Pons (tissue), 1 donor: ENCODE results near the gene SDHA.

Source experiments
- DNase-seq: peaks from one replicate; pipeline ENCODE4 v3.0.0-alpha.2; 2016; ENCODE audit warnings: low spot score

Gene SDHA

DNA sequence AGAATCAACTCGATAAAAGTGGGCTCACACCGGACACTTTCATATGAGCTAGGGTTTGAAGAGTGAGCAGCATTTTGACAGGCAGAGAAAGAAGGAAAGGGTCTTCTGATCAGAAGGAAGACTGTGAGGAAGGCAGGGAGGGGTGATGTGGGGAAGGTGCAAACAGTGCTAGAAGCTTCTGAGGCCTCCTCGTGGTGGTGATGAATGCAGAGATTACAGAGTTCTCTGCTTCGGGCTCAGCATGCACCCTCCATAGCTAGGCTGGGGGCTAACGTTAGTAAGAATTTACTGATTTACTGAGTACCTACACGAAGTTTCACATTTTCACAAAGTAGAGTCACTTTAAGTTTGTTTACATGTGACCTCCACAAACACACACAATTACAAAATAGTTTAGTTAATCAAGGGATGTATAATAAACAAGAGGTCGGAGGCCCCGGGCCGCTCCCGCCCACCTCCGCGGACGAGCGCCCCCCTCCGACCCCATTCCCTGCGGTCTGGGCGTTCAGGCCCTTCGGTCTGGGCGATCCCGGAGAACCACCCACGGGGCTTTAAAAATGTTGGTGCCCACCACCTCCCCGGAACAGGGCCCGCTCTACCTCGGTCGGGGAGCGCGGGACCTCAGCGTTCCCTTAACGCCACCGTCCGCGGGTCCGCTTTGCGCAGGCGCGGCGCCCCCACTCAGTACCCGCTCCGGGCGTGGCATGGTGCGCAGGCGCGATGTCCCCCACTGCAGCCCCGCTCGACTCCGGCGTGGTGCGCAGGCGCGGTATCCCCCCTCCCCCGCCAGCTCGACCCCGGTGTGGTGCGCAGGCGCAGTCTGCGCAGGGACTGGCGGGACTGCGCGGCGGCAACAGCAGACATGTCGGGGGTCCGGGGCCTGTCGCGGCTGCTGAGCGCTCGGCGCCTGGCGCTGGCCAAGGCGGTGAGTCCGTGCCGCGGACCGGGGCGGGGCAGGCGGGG lies at the start of gene SDHA, which contains the start of gene CCDC127:
Gene SDHA, plus strand, starts transcription at position 827 of the 963 bp plus-strand sequence. Its CDS starts 36 bp downstream, at position 863.
Gene CCDC127, minus strand, starts transcription at position 660 of the 963 bp plus-strand sequence. CDS start 1,304 bp downstream, outside the sequence.
- DNase-seq = peak; percentile 86

- no peak for DNase-seq
Observed at GRCh38 chr5:169071-169727, 48.9 kb upstream of the SDHA start.

DNA sequence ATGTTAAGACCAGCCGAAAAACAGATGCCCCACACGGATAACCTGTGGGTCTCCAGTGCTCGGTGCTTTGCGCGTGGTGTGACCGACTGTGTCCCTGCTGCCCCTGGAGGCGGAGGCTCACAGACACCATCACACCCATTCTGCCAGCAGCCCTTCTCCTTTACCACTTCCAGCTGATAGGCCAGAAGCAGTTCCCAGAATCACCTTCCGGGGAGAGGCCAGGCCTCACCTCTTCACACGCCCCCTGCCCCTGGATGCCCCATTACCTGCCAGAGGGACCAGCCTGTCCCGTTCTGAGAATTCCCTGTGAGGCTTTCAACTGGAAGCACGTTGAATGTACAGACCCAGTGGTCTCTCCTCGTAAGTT lies 48.4 kb upstream of the SDHA start:
- no peak for DNase-seq

GRCh38 chr5:170971-171800 lies 46.9 kb upstream of the SDHA start:
- DNase-seq = no peak

GRCh38 chr5:171801-172331 lies 46.3 kb upstream of the SDHA start:
- DNase-seq = no peak

- DNase-seq = no peak
Observed at GRCh38 chr5:172421-172820, 45.7 kb upstream of the SDHA start.

DNA sequence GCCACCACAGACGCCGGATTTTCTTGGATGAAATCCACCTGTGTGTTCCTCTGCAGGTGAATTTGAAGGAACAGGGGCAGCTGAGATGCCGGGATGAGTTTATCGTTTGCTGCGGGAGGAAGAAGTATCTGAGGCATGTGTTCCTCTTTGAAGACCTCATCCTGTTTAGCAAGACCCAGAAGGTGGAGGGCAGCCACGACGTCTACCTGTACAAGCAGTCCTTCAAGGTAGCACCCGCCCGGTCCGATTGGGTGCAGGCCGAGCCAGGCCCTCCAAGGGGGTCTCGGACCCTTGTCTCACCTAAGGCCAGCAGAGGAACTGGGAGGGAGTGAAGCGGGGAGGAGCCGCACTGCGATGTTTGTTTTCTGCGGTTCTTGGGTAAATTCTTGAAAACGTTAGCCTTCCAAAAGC lies 45.3 kb upstream of the SDHA start:
- no peak for DNase-seq

GRCh38 chr5:173392-174290 lies 44.5 kb upstream of the SDHA start:
- DNase-seq = no peak

DNA sequence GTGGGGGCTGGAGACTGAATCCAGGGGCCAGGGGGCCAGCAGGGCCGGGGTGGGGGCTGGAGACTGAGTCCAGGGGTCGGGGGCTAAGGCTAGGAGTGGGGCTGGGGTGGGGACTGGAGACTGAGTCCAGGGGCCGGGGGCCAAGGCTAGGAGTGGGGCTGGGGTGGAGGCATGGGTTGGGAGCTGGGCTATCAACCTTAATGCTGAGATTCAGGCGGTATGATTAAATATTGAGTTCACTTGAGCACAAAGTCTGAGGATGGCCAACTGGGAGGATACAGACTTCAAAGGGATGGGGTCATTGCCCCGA lies 43.9 kb upstream of the SDHA start:
- DNase-seq = no peak

DNA sequence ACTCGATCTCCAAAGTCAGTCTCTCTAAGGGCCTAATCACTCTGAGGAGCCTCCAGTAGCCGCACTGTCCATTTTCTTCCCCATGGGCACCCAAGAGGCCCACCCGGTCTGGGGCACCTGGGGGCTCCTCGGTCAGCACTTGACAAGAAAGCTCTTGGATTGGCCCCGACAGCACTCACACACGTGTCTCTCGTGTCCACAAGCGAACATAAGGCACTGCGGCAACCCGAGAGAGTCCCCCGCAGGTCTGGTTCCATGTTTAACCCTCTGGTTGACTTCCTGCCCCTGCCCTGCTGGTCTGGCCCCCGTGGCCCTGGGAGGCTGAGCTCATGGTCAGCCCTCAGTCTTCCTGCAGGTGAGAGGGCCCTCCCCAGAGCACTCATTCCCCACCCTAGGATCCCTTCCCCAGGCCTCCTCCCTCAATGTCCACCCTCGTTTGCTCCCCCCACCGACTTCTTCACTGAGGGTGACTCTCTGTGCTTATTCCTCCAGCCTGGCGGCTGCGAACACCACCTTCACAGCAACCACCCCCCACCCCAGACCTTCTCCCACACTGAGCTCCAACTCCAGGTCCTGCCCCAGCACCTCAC lies 43.1 kb upstream of the SDHA start:
- DNase-seq = no peak

DNA sequence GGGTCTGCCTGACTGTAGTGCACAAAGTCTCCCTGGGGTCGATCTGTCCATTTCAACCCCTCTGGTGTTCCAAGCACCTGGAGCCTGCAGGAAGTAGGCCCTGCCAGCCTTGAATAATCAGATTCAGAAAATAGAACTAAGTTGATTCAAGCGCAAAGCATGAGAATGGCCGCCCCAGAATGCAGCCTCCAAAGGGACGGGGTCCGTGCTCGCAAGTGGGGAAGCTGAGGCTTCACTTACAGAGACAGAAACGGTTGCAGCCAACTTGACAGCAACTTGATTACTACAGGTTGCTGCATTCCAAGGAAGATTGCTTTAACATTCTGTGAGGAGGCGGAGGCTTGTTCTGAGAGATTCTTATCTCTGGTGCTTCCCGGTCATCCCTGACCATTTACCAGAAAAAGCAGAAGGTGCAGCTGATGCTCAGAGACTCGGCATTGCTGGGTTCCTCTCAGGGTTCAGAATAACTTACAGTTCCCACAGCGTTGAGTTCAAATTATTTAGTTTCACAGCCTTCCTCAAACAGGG lies 41.8 kb upstream of the SDHA start:
- no peak for DNase-seq

GRCh38 chr5:178110-178509 lies 40.0 kb upstream of the SDHA start:
- no peak for DNase-seq

GRCh38 chr5:179401-179800 lies 38.7 kb upstream of the SDHA start:
- no peak for DNase-seq

DNA sequence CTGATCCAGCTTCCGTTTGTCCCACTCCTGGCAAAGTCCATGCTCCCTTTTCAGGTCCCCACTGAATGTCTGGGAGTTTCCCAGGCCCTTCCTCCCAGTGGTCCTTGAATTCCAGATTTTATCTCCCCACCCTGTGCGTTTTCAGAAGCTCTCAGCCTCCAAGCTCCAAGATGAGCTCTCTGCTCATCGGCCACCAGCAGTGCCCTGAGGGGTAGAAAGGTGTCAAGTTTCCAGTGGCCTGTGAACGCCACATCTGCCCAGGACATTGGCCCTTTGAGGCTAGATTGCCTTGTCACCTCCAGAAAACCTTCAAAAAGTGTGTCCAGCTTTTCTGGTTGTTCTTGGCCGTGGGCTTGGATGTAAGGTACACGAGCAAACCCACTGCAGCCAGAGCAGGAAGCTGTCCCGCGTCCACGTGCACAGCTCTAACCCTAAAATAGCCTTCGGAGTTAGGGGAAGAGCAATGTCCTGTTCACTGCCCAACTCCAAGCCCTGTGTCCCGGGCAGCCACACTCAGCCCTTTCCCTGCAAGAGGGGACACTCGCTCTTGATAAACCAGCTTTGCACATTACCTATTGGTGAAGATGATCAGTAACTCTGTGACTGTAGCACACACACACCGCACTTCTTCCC lies 37.7 kb upstream of the SDHA start:
- DNase-seq = no peak

- DNase-seq = no peak
Observed at GRCh38 chr5:181160-181559, 37.0 kb upstream of the SDHA start.

- no peak for DNase-seq
Observed at GRCh38 chr5:181566-181965, 36.6 kb upstream of the SDHA start.

- DNase-seq = no peak
Observed at GRCh38 chr5:182126-182525, 36.0 kb upstream of the SDHA start.

- DNase-seq = no peak
Observed at GRCh38 chr5:184471-184870, 33.6 kb upstream of the SDHA start.

- DNase-seq = no peak
Observed at GRCh38 chr5:185095-186070, 32.7 kb upstream of the SDHA start.
